HG03039 (cell line): ENCODE data around the gene LRRC27.

ENCODE experiments used
- ATAC-seq: cut with Tn5 transposase; IDR thresholded peaks from one replicate; pipeline ENCODE4 v1.9.1; 2021; ENCODE audit warnings: mild to moderate bottlenecking, moderate library complexity; ENCODE audit not compliant: unreplicated experiment

Gene LRRC27

DNA sequence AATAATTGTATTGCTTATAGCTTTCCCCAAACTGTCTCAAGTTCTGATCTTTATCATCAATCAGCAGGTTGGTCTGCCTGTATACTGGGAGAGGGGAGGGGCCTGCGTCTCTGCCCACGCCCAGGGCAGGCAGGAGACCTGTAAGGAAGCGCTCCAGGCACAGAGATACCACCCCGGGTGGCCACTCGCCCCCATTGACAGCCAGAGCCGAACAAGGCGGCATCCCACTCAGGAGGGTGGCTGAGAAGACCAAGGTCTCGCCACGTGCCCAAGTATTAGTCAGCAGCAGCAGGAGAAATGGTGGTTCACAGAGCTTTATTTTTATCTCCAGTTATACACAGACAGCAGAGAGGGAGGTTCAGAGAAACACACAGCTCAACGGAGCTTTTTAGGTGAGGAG lies 31.4 kb upstream of the LRRC27 start:
- ATAC-seq: no peak

DNA sequence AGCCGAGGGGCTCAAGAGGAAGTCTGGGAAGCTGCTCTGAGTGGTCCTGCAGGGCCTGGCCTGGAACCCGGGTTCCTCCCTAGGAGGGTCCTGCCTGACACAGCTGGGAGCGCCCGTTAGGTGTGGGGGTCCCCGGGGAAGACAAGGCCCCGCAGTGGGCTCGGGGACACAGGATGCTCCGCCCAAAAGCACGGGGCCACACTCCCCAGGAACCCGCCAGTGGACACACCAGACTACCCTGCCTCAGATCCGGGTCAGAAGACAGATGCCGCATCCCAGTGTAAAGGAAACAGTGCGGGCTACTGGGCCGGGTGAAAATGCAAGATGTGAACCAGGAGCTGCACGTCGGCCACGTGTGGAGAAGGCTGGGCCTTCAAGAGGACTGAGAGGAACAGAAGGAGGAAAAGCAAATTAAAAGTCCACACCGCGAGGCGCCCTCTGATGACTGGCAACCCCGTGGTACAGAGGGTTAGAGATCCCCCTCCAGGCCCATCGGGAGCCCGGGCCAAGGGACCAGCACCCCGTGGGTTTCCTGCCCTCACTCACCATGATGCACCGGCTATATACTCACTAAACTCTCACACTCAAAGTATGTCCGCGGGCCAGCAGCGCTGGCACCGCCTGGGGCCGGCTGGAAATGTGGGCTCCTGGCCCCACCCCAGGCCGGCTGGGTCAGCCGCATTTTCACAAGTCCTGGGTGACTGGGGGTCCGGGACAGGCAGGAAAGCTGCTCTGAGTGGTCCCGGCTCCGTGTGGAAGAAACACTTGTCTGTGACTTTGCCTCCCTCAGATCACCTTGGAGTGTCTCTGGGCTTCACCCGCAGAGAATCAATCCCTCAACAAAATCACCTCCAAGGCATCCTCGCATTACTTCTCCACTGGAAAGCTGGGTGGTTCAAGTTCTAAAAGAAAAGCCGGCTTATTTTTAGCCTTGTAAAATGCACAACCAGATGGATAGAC lies 30.3 kb upstream of the LRRC27 start:
- ATAC-seq: no peak

DNA sequence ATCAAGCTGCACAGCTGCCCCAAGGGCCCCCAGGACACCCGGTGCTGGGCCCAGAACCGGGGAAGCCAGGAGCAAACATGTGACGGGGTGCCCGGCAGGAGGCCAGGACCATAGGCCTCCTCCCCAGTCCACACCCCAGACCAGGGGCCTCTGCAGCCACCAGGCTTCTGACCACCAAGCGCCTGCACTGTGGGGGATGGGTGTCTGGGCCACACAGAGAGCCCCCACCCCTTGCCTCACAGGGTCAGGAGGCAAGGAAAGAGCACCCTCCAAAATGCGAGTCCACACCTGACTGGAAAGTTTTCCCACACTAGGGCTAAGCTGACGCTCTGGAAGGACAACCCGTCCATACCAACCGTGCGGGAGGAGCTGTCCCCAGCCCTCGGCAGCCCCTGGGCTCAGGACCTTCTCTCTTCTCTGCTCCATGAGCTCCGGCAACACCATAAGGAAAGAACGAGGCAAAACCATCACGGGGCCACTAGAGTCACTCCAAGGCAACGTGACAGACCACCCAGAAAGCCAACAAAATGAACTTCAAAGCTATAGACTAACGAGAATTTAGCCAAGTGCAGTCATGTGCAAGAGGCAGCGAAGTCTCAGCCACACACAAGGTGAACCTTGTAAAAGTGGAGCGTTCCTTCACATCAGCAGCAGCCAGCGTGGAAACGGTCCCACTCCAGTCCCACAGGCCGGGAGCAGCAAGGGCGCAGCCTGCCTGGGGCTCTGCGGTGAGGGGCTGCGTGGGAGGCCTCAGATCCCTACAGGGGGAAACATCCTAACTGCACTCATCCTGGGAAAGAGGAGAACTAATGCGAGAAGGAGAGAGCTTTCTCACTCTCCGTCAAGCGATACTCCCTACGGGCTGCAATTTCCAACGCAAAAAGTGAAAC lies 29.3 kb upstream of the LRRC27 start:
- ATAC-seq: no peak

DNA sequence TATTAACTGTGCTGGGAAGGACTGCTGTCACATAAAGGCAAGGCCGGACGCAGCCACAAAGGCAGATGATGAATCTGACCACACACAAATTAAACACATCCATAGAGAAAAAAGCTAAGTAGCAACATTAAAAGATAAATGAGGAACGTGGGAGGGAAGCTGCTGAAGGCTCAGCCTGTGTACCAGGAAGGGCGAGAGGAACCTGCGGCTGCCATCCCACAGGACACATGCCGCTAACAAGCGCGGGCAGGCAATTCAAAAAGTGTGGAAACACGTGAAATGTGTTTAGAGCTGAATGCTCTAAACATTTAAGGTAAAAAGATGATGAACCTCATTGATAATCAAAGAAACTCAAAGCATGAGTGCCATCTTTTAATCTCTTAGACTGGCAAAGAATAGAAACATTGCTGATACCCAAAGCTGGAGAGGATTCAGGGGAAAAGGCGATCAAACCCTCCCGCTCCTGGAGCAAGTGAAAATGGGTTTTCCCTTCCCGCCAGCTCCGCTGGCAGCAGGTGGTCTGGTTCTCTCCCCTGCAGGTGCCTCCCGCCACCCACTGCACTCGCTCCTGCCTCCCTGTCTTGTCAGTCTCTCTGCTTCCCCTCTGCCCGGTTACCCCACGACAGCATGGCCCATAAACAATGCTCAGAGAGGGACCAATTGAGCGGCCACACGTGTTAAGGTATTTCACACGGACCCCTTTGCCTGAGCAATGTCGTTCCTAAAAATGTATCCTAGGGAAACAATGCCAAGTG lies 28.5 kb upstream of the LRRC27 start:
- ATAC-seq: no peak

DNA sequence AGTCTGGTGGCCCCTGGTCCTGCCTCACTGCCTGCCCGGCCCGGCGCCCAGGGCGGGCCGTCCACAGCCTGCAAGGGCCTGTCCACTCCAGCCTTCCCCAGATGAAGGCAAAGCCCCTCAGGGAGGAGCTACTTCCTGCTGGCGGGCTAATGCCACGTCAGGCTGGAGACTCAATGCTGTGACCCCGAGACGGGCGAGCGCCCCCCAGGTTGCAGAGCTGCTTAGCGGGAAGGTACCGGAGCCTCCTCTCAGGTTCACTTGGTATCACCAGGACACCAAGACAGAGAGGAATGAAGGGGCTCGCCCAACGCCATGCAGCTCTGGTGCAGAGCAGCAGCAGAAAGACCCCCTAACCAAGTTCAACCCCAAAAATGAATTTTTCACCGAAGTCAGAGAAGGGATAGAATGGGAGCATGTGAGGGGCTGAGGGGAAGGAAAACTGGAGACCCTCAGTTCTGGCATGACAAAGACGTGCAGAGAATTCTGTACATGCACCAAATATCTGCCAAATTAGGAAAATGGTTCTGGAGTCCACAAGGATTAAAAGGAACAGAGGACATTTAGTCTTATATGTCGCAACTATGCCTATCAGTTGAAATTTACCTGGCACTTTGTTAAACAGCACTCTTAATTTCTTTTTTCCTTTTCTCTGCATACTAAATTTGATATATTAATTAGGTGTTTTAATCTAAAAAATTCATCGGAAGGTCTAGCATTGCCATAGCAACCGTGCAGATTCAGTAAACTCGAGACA lies 27.1 kb upstream of the LRRC27 start:
- no peak for ATAC-seq

DNA sequence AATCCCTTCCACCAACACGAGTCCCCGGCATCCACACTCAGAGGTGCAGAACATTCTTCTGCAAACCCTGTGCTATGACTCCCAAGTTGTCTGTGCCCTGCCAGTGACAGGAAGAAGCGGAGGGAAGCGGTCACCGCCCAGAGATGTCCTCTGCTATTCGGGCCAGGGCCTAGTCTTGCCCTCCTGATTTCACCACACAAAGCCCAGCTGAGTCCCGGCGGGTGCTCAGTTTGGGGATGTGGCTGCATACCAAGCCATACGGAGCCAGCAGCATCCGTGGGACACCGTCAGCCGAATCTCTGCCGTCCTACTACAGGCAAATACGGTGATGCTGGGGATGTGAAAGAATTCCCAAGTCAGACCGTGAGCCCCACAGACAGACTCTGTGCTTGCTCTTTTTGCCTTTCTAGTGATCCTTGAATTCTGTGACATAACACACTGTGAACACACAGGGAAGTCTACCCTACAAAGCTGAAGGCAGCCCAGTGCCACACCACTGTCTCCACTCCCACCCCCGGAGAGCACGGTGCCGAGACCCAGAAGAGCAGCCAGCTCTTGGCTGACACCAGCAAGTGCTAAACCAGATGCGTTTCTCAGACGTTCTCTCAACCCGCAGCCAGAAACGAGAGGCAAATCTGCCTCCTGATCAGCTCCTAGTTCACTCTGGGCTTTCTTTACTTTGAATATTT lies 26.2 kb upstream of the LRRC27 start:
- no peak for ATAC-seq

DNA sequence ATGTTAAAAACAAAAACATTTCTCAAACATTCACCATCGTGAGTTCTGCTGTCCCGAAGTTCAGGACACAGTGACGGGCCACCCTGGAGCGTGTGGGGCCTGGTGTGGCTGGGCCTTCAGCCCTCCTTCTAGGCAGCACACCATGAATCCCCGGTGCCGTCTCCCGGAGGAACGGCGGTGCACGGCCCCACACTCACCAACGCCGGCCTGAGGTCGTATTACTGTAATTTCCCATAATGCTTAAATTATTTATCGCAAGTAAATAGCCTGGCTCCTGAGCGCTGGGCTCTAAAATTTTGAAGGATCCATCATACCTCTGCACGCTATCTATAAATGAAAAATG lies 25.7 kb upstream of the LRRC27 start:
- no peak for ATAC-seq

DNA sequence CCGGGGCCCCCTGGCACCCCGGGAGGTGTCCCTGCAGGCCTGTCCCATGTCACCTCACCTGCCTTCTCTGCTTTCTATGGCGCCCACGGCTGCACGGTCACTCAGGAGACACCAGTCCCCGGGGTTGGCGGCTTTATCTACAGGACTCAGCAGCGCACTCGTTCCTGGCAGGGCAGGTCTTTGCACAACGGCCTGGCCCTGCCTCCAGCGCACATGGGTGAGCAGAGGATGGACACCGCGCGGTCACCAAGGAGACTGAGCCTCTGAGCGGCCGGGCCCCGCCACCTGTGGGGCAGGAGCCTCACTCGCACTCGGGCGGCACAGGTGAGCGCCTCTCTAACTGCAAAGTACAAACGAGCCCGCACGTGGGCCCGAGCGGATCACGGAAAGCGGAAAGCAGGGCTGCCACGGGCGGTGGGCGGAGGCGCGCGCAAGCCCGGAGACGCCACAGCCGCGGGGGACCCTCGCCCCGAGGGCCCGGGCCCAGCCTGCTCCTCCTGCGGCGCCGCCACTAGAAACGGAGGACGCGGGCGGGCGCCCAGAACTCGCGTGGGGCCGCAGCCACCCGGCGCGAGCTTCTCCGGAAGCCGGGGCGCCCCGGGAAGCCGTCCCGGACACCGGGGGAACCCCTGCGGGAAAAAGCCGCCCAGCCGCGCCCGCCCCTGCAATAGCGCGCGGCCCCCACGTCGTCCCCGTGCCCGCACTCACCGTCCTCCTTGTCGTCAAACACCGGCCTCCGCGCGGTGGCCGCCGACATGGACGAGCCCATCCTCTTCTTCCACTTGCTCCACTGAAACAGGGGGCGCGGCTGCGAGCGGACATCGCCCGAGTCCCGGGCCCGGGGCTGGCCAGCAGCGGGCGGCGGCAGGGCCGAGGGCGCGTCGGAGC lies 24.9 kb upstream of the LRRC27 start:
- ATAC-seq: peak; percentile 15

DNA sequence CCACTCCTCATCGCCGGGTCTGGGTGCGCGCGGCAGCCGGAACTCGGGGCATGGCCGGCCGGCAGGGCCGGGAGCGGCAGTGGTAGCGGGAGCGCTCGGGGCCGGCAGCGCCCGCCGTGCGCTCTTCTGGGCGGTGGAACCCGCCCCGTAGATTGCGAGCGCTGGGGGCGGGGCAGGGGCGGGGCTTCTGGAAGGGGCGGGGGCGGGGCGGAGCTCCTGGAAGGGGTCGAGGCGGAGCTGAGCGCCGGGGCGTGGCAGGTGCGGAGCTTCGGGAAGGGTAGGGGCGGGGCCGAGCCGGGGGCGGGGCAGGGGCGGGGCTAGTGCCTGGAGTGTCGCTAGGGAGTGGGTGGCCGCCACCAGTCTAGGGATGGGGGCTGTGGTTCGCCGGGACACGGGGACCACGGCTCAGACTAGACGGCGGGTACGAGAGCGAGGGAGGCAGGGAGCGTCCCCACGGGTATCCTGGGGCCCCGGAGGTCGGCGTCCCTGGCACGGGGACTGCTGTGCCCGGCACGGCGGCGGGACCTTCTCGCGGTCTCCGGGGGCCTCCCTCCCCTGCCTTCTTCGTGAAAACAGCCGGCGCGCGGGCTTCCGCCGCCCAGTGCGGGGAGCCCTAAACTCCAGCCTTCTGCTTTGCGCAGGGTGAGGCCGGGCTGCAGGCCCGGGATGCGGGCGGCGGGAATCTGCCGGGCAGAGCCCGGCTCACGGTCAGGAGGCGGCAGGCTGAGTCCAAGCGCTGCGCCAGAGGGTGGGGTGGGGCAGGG lies 24.0 kb upstream of the LRRC27 start, which contains the start of gene STK32C:
STK32C (minus strand) TSS at position 128 of the 764 bp plus-strand sequence; CDS start at position 11, 117 bp downstream.
- peak; percentile 73 for ATAC-seq

DNA sequence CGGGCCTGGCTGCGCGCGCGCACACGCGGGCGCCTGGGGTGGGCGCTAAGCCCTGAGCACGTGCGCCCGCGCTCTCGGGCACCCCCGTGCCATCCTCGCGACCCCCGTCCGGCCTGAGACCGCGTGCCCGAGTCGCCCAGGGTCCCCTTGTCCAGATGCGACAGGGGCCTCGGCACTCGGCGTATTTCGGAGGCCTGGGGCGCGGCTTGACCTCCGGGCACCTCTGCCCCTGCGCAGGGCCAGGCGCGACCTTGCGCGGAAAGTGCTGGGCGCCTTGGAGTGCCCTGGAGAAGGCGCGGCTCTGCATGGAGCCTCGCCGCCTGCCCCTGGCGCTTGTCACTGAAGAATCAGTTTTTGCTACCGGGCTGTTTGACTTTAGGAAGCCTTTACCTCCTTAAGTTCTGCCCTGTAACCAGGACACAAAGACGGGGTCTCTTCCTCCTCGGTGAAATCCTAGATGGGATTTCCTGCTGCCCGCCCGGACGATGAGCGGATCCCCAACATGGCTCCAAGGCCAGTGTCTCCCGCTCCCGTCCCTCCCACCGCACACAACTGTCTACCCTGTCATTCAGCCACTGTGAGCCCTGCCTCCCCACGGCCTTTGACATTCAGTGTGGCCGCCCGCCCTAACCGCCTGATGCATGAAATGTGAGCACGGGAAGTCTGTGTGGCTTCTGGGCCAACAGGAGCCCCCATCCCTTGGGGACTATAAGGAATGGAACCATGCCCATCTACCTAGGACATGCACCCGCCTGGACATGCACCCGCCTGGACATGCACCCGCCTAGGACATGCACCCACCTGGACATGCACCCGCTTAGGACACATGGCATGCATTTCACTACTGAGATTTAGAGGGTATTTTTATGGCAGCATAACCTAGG lies 23.2 kb upstream of the LRRC27 start:
- ATAC-seq: no peak

DNA sequence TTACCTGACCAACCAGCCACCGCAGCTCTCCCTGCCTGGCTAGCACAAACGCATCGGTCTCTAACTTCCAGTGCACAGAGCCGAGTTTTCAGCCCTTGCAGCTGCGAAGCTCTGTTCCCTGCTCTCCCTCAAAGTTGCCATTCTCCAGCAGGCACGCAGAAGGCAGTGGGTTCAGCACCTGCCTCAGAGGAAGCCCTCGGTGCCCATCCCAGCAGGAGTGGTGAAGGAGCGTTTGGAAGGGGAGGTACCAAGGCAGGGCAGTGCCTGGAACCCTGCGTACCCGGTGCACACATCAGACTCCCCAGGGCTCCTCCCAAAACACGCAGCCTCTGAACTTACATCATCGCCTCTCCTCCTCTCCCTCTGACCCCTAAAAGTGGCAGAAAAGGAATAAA lies 22.5 kb upstream of the LRRC27 start:
- ATAC-seq: no peak

DNA sequence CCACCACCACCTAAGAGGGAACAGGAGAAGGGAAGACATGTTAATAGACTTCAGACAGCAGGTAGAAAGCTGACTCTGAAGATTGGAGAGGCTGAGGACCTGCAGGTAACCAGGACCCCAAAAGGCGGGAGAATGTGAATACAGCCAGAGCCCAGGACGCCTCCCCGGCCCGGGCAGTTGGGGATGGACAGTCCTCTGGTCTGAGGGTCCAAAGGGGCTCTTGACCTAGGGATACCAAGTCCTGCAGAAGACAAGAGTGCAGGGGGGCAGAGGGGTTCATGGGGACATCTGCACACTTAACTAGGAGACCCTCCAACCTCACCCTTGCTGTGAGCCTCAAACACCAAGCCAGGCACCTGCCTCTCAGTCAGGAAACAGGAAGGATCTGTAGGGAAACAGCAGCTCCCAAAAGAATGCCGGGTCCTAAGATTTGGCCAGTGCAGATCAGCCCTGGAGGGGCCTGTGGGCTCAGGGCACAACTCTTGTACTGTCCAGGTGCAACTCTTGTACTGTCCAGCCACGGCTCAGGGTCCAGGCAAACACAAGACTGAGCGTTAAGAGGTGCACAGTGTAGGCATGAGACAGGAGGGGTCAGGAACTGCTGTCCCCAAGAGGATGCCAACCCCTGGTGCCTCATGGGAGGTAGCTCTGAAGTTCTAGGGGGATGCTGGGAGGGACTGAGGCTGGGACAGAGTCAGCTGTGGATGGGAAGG lies 22.0 kb upstream of the LRRC27 start:
- ATAC-seq: no peak

DNA sequence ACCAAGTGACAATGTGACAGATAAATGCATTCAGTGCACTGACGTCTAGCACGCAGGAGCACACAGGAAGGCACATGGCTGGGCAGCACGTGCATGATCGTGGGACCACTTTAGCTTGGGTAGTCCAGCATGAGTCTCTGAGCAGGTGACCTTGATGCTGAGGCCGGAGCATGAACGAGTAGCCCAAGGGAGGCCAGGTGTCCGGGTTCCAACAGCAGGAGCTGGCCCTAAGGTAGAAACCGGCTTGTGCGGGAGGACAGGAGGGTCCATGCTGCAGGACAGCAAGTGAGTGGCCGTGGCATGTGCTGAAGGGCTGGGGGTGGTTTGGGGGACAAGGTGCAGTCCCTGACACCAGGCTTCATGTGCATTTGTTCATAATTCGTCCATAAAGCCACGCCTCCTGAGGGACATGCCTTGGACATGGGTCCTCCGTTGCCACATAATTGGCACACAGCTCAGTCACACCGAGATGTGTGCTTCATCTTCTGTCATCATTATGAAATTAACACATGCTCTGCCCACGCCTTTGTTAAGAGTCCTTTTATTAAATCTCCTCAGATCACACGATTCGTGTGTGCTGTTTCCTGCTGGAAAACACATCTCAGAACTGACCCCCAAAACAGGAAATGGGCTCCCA lies 21.2 kb upstream of the LRRC27 start:
- no peak for ATAC-seq

DNA sequence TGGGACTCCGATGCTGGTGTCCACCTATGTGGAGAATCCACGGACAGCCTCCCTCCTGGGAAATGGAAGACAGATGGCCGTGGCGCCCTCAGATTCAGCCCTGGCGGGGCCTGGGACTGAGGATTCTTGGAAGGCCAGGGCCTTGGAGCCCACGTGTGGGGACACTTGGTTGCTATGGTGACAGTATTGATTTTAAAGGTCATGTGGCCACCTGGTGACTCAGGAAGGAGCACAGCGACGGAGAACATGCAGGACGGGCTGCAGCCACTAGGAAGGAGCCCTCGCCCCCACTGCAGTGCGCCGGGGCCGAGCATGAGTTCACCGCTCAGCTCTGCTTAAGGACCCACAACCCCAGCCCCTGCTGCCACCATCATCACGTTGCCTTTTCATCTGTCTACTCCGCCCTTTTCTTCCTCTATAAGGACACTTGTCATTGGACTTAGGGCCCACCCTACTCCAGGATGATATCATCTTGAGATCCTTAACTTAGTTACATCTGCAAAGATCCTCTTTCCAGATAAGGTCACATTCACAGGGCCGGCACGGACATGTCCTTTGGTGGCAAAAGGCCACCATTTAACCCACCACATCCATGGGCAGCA lies 20.6 kb upstream of the LRRC27 start:
- no peak for ATAC-seq

DNA sequence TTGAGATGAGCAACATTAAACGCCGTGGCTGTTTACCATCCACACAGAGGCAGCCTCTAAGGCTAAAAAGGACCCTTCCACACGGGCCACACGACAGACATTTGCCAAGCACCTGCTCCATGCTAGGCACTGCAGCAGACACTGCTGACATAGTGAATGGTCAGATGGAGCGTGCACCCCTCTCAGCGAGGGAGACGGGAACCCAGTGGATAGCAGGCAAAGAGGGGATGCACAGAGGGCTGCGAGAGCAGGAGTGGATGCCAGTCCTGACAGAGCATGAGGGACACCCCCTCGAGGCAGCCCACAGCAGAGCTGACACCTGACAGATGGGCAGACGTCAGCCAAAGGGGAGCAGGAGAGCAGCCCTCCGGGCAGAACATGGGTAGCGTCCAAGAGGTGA lies 18.7 kb upstream of the LRRC27 start:
- no peak for ATAC-seq

DNA sequence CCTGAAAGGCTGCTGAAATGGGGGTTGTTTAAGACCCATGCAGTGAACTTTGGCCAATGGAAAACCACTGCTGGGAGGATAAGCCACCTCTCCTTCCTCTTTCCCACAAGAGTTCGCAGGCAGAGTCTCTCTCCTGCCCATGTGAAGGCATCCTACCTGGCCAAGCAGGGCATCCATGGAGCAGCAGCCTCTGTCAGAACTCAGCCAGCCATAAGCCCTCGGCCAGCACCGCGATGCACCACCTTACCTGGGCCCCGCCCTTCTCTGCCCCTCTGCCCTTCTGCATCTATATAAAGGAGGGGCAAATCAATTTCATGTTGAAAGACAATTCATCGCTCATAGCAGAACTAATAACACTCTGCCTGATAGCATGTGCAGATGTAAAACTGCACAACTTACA lies 18.1 kb upstream of the LRRC27 start:
- ATAC-seq: no peak
